Activated CD4-positive, CD25-positive, alpha-beta regulatory T cell (primary cell): ENCODE measurements around the gene DTX1.

Source experiments
- DNase-seq, 4 experiments: peaks; one replicate each; lab custom pipeline; 2025; lab: John Stamatoyannopoulos, UW

DTX1 gene

DNA sequence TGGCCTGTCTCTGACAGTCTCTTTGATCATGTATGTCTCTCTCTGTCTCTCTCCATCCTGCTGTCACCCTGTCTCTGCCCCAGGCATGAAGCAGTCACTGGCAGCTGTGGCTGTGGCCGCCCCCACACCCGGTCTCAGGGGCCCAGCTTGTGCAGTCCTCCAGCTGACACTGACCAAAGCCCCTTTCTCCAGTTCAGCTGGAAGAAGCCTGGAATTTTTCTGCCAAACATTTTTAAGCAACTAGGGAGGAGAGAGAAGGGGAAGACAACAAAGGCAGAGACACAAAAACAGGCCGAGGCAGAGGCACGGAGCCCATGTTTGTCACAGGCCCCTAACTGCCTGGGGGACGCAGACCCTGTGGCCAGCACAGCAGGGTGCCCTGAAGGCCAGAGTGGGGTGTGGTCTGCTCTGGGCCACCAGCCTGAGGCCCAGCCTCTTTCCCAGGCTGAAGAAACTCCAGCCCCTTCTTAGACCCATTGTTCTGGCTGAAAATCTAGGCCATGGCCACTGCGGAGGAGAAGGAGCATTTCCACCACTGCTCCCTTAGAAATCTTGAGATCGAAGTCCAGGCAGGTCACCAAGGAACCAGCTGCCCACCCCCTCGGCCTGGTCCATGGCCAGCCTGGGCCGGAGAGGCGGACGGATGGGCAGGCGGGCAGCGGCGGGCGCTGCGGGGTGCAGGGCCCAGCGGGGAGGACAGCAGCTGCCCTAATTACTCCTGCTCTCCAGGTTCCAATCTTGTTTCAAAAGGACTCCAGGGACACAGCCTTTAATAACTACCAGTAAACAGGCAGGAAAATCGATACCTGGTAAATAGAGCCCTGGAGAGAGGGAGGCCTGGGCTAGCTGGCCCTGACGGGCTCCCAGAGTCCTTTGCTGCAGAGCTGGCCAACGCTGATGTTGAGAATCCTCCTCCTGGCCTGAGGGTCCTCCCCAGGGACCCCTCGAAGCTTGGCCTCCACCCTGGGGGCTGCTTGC is 14.9 kb downstream of the DTX1 start:
- DNase-seq: no peak

DNA sequence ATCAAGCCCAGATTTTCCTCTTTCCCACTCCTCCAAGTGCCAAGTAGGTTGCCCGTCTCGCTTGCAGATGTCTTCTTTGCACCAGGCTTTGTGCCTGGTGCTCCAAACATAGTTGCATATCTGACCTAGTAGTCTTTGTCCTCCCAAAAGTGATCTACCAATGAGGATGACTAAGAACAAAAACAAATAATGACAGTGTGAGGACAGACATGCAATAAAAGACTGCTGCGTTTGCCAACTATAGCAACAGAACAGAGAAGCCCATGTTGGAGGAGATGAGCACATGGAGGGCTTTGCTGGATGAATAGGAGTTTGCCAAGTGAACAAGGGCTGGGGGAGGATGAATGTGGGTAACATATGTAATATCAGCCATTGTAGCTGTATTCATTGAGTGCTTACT is 15.6 kb downstream of the DTX1 start:
- DNase-seq: no peak

DNA sequence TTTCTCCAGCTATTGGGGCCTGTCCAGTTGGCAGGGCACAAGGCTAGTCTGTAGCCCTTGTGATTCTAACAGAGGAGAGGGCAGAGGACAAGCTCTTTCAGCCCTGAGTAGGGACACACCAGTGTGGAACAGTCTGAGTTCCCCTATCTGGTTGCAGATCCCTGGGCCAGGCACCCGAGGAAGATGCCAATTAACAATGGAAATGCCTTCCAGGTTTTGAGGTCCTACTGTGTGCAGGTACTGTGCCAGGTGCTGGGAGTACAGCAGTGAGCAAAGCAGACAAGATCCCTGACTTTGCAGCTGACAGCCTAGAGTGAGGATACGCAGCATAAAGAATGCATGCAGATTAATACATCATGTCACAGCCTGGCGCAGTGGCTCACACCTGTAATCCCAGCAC is 17.1 kb downstream of the DTX1 start:
- DNase-seq: no peak

GRCh38 chr12:113075137-113075683 is 18.7 kb downstream of the DTX1 start:
- DNase-seq: no peak

GRCh38 chr12:113077057-113077858 is 20.7 kb downstream of the DTX1 start:
- no peak for DNase-seq

DNA sequence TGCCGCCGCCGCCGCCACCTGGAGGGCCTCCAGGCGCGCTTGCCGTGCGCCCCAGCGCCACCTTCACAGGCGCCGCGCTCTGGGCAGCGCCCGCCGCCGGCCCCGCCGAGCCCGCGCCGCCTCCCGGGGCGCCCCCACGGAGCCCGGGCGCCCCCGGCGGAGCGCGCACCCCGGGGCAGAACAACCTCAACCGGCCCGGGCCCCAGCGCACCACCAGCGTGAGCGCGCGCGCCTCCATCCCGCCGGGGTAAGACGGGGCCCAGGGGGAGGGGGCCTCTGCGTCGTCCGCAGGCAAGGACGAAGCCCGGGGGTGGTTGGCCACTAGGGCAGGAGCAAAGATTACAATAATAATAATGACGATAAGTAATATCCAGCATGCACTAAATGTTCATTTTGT is 21.3 kb downstream of the DTX1 start:
- no peak for DNase-seq

DNA sequence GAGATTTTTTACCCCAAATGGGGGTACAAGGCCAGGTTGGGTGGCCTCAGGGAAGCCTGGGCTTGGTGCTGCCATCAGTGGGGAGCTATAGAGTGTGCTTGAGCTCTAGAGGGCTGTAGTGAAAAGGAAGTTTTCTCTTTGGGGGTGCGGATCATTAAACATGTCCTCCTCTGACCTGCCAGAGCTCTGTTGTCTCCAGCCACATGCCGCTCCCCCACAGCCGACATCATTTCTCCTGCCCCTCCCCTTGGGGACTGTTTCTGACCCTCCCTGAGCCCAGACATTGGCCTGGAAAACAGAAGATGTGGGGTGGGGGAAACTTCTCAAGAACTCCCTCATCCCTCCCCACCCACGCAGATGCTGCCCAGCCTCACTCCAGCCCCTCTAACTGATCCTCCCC is 25.3 kb downstream of the DTX1 start:
- DNase-seq: no peak

DNA sequence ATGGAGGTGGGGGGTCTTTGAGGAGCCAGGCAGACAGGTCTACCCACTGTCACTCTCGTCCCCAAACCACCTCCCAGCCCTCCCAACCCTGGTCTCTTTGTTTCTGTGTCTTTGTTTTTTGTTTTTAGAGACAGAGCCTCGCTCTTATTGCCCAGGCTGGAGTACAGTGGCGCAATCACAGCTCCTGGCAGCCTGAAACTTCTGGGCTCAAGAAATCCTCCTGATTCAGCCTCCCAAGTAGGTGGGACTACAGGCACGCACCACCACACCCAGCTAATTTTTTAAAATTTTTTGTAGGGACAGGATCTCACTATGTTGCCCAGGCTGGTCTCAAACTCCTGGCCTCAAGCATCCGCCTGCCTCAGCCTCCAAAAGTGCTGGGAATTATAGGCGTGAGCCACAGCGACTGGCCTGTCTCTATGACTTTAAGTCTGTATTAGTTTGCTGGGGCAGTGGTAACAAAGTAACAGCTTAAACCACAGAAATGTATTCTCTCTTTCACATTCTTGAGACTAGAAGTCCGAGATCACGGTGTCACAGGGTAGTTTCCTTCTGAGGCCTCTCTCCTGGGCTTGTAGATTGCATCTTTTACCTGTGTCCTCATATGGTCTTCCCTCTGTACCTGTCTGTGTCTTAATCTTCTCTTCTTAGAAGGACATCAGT is 26.1 kb downstream of the DTX1 start:
- DNase-seq: no peak

DNA sequence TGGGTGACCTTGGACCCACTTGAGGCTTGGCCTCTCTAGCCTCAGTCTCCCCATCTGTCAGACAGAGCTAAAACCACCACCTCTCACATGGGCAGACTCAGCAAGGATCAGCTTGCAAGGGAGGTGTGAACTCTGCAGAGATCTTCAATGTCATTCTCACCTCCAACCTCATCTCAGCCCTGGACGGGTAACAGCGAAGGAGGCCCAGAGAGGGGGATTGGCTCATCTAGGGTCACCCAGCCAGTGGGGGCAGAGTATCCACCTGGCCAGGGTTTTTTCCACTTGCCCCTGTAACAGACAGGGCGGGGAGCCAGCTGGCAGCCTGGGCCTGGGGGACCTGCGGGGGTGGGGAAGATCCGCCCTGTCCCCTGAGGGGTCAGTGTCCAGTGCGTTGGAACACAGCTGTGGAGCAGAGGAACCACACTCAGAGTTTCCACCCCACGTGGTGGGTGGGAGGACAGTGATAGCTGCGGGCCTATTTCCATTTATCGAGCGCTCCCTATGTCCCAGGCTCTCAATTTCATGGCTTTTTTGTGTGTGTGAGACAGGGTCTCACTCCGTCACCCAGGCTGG is 27.4 kb downstream of the DTX1 start:
- DNase-seq: no peak

- DNase-seq: no peak
Observed at GRCh38 chr12:113086249-113087164, 30.0 kb downstream of the DTX1 start.

- DNase-seq: no peak
Observed at GRCh38 chr12:113087193-113087592, 30.7 kb downstream of the DTX1 start.

- no peak for DNase-seq
Observed at GRCh38 chr12:113088037-113088436, 31.5 kb downstream of the DTX1 start.

- DNase-seq: peak in 3 of 4 experiments; percentile 13 to 43 (median 35)
Observed at GRCh38 chr12:113088971-113089756, 32.6 kb downstream of the DTX1 start.

DNA sequence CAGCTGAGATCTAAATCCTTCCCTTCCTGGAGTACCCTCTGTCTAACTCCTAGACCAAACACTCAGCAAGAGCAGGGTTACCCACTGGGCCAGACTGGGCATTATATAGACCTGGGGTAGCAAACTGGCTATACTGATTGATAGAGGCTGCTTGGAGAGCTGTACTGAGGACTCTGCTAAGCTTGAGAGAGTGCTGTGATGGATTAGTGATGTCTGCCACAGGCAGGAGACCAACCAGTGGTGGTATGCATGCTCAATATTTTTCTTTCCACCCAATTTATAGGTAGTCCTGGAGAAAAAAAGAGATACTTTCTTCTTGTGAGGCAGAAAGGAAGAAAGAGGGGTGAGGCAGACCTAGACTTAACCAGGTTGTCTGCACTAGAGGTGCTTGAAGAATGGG is 33.3 kb downstream of the DTX1 start:
- DNase-seq: no peak

DNA sequence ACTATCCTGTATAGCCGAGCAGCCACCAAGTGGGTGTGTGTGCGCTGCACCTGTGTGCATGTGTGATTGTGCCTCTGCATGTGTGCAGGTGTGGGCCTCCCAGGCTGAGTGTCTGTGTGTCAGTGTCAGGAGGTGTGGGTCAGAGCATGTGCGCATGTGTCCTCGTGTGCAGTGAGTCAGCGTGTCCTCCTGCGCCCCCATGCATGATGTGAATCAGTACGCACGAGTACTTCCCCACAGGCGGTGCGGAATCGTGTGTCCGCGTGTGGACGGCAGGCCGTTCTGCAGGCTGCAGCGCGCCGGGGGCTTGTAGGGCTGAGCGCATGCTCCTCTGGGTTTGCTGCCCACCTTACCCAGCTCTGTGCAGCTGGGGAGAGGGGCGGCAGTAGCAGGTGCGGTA is 34.2 kb downstream of the DTX1 start:
- no peak for DNase-seq

GRCh38 chr12:113091506-113091905 is 35.0 kb downstream of the DTX1 start:
- DNase-seq: no peak

- no peak for DNase-seq
Observed at GRCh38 chr12:113092607-113093408, 36.3 kb downstream of the DTX1 start.

- no peak for DNase-seq
Observed at GRCh38 chr12:113093409-113094101, 37.0 kb downstream of the DTX1 start.
